Fibroblast of the aortic adventitia (primary cell): Measurements from ENCODE around the gene ISL2. TPM values are rescaled to one million over a fixed set of nuclear protein-coding genes. Genes with fewer than 3 reads are reported as not detected.

Source experiments
- DNase-seq: peaks from one replicate; pipeline ENCODE4 v3.0.0-alpha.2; 2010; ENCODE audit warnings: low read depth
- H3K4me3 ChIP-seq: 2 replicates; pipeline ENCODE4 v1.5.1; 2011; ENCODE audit warnings: low read depth, mild to moderate bottlenecking, control low read depth, low read length, moderate library complexity
- total RNA-seq: library from RNA; depleted of rRNA; stranded (reverse); fragments of >200 nt; gene quantifications from 2 replicates; pipeline ENCODE4 v1.2.3, GENCODE V29; 2012; ENCODE audit warnings: low replicate concordance
- TF ChIP-seq, protein P1 (sequence below): IDR thresholded peaks from 2 replicates; pipeline ENCODE4 v1.5.1; 2011; ENCODE audit warnings: mild to moderate bottlenecking, low read length, control low read depth, inconsistent platforms; ENCODE audit not compliant: insufficient read depth

ISL2 gene
- total RNA-seq, 1 donor, result 0.45 TPM

DNA sequence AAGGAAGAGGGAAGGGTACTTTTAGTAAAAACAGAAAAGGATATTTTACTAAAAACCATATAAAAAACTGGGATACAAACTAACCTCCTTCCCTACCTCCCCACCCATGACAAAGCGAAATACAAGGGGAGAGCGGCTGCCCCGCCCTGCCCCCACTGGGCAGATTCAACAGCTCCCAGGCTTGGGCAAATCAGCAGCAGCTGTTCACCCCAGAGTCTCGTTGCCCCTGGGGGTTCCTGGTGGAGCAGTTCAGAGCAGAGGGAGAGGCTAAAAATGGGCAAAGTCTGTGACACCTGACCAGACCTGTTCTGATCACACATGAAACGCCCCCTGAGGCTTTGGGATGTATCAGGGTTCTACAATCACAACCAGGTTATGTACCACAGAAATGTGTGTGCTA is 22.8 kb upstream of the ISL2 start:
- no peak overlapping the region for H3K4me3 ChIP-seq
- TF ChIP-seq, protein P1, sequence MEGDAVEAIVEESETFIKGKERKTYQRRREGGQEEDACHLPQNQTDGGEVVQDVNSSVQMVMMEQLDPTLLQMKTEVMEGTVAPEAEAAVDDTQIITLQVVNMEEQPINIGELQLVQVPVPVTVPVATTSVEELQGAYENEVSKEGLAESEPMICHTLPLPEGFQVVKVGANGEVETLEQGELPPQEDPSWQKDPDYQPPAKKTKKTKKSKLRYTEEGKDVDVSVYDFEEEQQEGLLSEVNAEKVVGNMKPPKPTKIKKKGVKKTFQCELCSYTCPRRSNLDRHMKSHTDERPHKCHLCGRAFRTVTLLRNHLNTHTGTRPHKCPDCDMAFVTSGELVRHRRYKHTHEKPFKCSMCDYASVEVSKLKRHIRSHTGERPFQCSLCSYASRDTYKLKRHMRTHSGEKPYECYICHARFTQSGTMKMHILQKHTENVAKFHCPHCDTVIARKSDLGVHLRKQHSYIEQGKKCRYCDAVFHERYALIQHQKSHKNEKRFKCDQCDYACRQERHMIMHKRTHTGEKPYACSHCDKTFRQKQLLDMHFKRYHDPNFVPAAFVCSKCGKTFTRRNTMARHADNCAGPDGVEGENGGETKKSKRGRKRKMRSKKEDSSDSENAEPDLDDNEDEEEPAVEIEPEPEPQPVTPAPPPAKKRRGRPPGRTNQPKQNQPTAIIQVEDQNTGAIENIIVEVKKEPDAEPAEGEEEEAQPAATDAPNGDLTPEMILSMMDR, result no peak
- no peak for DNase-seq

DNA sequence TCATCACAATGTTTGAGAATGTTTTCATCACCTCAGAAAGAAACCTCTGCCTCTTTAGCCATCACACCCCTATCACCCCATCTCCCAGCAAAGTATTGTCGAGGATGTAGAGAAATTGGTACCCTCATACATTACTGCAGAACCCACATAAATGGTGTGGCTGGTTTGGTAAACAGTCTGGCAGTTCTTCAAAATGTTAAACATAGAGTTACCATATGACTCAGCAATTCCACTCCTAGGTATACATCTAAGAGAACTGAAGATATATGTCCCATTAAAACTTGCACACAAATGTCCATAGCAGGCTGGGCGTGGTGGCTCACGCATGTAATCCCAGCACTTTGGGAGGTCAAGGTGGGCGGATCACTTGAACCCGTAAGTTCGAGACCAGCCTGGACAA is 16.6 kb upstream of the ISL2 start:
- H3K4me3 ChIP-seq, result no peak overlapping the region
- DNase-seq, result no peak
- TF ChIP-seq, protein P1, result no peak

DNA sequence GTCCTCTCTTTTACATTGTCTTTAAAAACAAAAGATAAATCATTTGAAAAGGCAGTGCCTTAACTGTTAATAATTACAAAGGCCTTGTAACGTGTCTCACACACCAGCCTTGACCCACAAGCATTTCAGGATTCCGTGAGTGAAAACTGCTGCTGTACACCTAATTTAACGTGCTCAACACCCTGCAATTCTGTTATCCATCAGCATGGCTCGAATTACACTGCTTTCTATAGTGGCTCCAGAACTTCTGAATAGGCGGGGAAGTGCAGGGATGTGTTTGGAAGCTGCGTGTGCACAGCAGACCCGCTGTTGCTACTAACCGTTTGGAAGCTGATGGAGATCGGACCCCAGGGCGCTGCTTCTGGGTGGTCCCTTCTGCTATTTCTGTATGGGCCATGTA is 15.4 kb upstream of the ISL2 start:
- TF ChIP-seq, protein P1, result no peak
- DNase-seq, result no peak
- no peak overlapping the region for H3K4me3 ChIP-seq

DNA sequence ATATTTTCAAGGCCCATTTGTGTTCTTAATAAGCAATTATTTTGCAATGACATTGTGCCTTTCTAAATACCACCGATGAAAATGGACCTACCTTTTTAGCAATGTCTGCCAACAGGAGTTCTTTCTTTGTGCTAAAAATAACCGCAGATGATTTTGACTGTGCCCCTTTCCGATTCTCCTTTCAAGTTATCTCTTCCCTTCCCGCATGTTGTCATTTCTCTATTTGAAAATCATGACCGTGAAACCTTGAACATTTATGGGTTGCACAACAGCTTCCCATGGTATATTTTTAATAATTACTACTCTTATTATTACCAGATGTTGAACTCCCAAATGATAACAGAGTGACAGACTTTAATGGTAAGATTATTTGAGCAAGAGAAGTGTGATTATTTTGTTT is 15.0 kb upstream of the ISL2 start:
- TF ChIP-seq, protein P1, result no peak
- DNase-seq, result no peak
- no peak overlapping the region for H3K4me3 ChIP-seq

DNA sequence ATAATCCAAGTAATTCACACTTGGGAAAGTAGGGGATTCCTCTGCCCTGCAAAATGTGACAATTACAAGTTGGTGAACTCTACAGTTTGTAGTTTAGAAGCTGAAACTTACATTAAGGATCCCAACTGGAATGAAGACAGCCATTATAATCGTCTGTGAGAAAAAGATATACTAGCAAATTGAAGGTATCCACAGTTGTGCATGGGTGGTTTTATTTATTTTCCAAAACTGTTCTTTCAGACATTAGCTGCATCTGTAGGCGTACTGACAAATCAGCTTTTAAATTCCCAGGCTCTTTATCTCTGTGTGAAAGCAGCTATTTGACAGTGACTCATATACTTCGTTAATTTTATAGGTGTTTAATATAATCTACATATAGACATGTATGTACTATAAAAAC is 12.5 kb upstream of the ISL2 start:
- TF ChIP-seq, protein P1, result no peak
- H3K4me3 ChIP-seq, result no peak overlapping the region
- no peak for DNase-seq

DNA sequence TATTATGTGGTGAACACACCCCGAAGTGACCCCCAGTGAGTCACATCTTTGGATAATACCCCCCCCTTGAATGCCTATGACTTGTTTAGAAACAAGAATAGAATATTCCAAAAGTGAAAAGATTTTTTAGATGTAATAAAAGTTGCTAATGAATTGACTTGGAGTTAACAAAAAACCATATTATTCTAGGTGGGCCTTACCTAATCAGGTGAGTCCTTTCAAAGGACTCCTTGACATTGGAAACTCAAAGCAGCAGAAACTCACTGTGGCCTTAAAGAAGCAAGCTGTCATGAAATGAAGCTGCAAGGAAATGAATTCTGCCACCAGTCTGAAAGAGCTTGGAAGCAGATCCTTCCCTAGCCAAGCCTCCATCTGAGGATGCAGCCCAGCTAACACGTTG is 10.9 kb upstream of the ISL2 start:
- DNase-seq, result no peak
- H3K4me3 ChIP-seq, result no peak overlapping the region
- TF ChIP-seq, protein P1, result no peak
